GM12891 (cell line): ENCODE results near the gene ZKSCAN4.

Experiments used
- POLR2A ChIP-seq: IDR thresholded peaks from 2 replicates; pipeline ENCODE4 v1.6.1; 2011; ENCODE audit warnings: low read depth, low read length, control low read depth
- TAF1 ChIP-seq: IDR thresholded peaks from 2 replicates; pipeline ENCODE4 v1.6.1; 2011; ENCODE audit warnings: low read depth, low read length, control low read depth

- TF ChIP-seq TAF1 (peak; percentile 20; the same call in 1 of the 2 replicates), POLR2A (peak; percentile 81)
These were observed 2.1 kb upstream of the ZKSCAN4 start for GRCh38 chr6:28254121-28254519.
